Adrenal gland (tissue), 12 donors: Measurements from ENCODE around the gene MAP4K3. TPM values are rescaled to one million over a fixed set of nuclear protein-coding genes. Genes with fewer than 3 reads are reported as not detected.
"Not testable (repeated sequence)": the region's sequence is repeated elsewhere in the genome, so short reads cannot be mapped to it uniquely, and the experiment has no call there.

ENCODE experiments used
- DNase-seq, 7 donors: peaks; one replicate each; pipeline ENCODE4 v3.0.0-alpha.2; 2019 to 2020
- H3K27ac ChIP-seq, 5 donors: fragments of 200-600 bp; sonication (generic) in 4 of 5; 1 replicate in 3 of 5; 2 replicates in 2 of 5; pipeline versions ENCODE4 v1.5.1 to v1.8.0; 2016 to 2020; ENCODE audit warnings: mild to moderate bottlenecking in 1 of 5
- H3K27me3 ChIP-seq: fragments of 200-600 bp; 2 replicates; pipeline ENCODE4 v1.8.0; 2021
- H3K36me3 ChIP-seq, 2 donors: fragments of 200-600 bp; replicated peaks in 1 of 2; 1 replicate in 1 of 2; 2 replicates in 1 of 2; pipeline versions ENCODE4 v1.5.1 to v1.8.0; 2018 to 2022
- H3K4me1 ChIP-seq, 2 donors: fragments of 200-600 bp; replicated peaks in 1 of 2; 1 replicate in 1 of 2; 2 replicates in 1 of 2; pipeline versions ENCODE4 v1.5.1 to v1.8.0; 2018 to 2021
- H3K4me3 ChIP-seq, 4 donors: fragments of 200-600 bp; sonication (generic) in 3 of 4; one replicate each; pipeline ENCODE4 v1.5.1; 2016 to 2018
- H3K9me3 ChIP-seq, 3 donors: fragments of 200-600 bp; sonication (generic) in 1 of 3; replicated peaks in 1 of 3; 1 replicate in 2 of 3; 2 replicates in 1 of 3; pipeline versions ENCODE4 v1.5.1 to v1.8.0; 2016 to 2021
- CTCF ChIP-seq, 6 experiments: fragments of 450-650 bp in 4 of 6; fragments of 200-600 bp in 2 of 6; sonication (generic) in 1 of 6; IDR thresholded peaks; 1 replicate in 5 of 6; 2 replicates in 1 of 6; pipeline versions ENCODE4 v1.5.1 to v1.8.0; 2016 to 2021; ENCODE audit warnings: antibody characterized with exemption in 6 of 6, mild to moderate bottlenecking in 2 of 6, moderate library complexity in 1 of 6
- POLR2A ChIP-seq, 2 donors: fragments of 450-650 bp; IDR thresholded peaks; one replicate each; pipeline ENCODE4 v1.6.1; 2017; ENCODE audit warnings: antibody characterized with exemption in 2 of 2, mild to moderate bottlenecking in 2 of 2, moderate library complexity in 1 of 2
- whole genome bisulfite sequencing, 4 donors: extraction: QIAGEN DNeasy Blood & Tissue Kit in 2 of 4; methylation state at CpG; one replicate each; pipeline versions ENCODE4 v1.1.5 to v1.1.7; 2013 to 2017; 5-methylcytosine and 5-hydroxymethylcytosine counted together
- intact Hi-C, 2 donors: fragments of 100-400 bp; cut with DNase I; formaldehyde crosslinking; loops; one replicate each; pipeline versions ENCODE4 v1.14.1 to v1.15.0; 2022 to 2023
- polyA plus RNA-seq, 3 donors: library from polyadenylated mRNA; stranded (reverse); fragments of 200-250 nt in 2 of 3; fragments of 350-450 nt in 1 of 3; fragmentation: Illumina TruSeq in 1 of 3; extraction: RNeasy Lipid Tissue Mini Kit (QIAGEN cat#74804) in 1 of 3; gene quantifications; one replicate each; pipeline ENCODE4 v1.2.3, GENCODE V29; 2013 to 2014
- total RNA-seq, 9 donors: library from RNA; depleted of rRNA in 4 of 9; stranded (reverse); fragments of >200 nt in 4 of 9; fragments of 120-200 nt in 1 of 9; fragmentation: NEBNext Ultra II Directional in 1 of 9; extraction: Animal tissue kit (Norgen Biotek cat#: 25700) in 1 of 9; gene quantifications; one replicate each; pipeline versions ENCODE4 v1.1.0 to v1.2.4, GENCODE V29; 2013 to 2023
- donor health status: healthy with polysubstance abuse.
- donor health status: Bipolar disorder and iron deficiency.
- donor health status: DM: yes; HTN: yes; CAD: no.
- donor health status: DM: no; HTN: no; CAD: no.
- donor health status: DM: no; HTN: no; CAD: no.
- donor health status: DM: yes; HTN: yes; CAD: no.

The MAP4K3 gene
- total and polyA plus RNA-seq, 12 donors: 15.4 to 79.7 (median 38.8) TPM

GRCh38 chr2:39392672-39393071 lies 44.4 kb downstream of the MAP4K3 start:
- no peaks in the 10 kb centered on the region for H3K9me3 ChIP-seq
- no peaks in the 10 kb centered on the region for H3K36me3 ChIP-seq
- H3K4me1 ChIP-seq: peaks cover 7 to 44% of the 10 kb centered on the region in 2 donors
- no peak overlapping the region for H3K4me3 ChIP-seq
- no peak overlapping the region for H3K27ac ChIP-seq
- no peaks in the 10 kb centered on the region for H3K27me3 ChIP-seq
- TF ChIP-seq POLR2A (IDR thresholded peaks at IDR 0.05): no peak
- DNase-seq: no peak
- intact Hi-C loops: no loop called here
- 47 to 81% (median 61%) methylated on average over 2 of the region's 2 CpGs for WGBS, 4 donors

GRCh38 chr2:39390216-39390615 lies 46.9 kb downstream of the MAP4K3 start:
- Histone ChIP-seq H3K9me3 (no peaks in the 10 kb centered on the region), H3K36me3 (no peaks in the 10 kb centered on the region), H3K4me1 (peaks cover 7 to 40% of the 10 kb centered on the region in 2 donors), H3K4me3 (no peak overlapping the region), H3K27ac (no peak overlapping the region), H3K27me3 (no peaks in the 10 kb centered on the region)
- intact Hi-C loops: no loop called here
- TF ChIP-seq CTCF (IDR thresholded peaks at IDR 0.05) (no peak), POLR2A (IDR thresholded peaks at IDR 0.05) (no peak)
- WGBS, 4 donors: 88 to 96% (median 95%) methylated on average over 4 of the region's 4 CpGs
- DNase-seq: no peak

- no peak for DNase-seq
- TF ChIP-seq CTCF (IDR thresholded peaks at IDR 0.05): no peak
- H3K9me3 ChIP-seq: no peaks in the 10 kb centered on the region
- no peak overlapping the region for H3K27ac ChIP-seq
- H3K36me3 ChIP-seq: no peaks in the 10 kb centered on the region
- intact Hi-C loops: loop anchor here in 1 of 2 donors (10.0 kb wide), 1 partner anchor 49 kb away; the partner anchor contains the start of gene MAP4K3
- H3K4me3 ChIP-seq: no peak overlapping the region
- H3K27me3 ChIP-seq: no peaks in the 10 kb centered on the region
- H3K4me1 ChIP-seq: peaks cover 5 to 40% of the 10 kb centered on the region in 2 donors
Observed at GRCh38 chr2:39386064-39386463, 51.0 kb downstream of the MAP4K3 start.

- intact Hi-C loops: loop anchor here in 1 of 2 donors (10.0 kb wide), 1 partner anchor 50 kb away; the partner anchor contains the start of gene MAP4K3
Observed at GRCh38 chr2:39385172-39385571, 51.9 kb downstream of the MAP4K3 start.

GRCh38 chr2:39384071-39384470 lies 53.0 kb downstream of the MAP4K3 start:
- intact Hi-C loops: loop anchor here in 1 of 2 donors (5.0 to 10.0 kb wide), 2 partner anchors 51 to 133 kb away; partner anchors contain the start of gene MAP4K3
- not testable (repeated sequence) for H3K36me3 ChIP-seq, DNase-seq, H3K27ac ChIP-seq, H3K4me3 ChIP-seq, H3K9me3 ChIP-seq, H3K27me3 ChIP-seq
- WGBS, 4 donors: 93 to 98% (median 96%) methylated on average over 10 to 11 of the region's 11 CpGs
- H3K4me1 ChIP-seq: peaks cover 23 to 55% of the 10 kb centered on the region in 2 donors

More at GRCh38 chr2:39385172-39385571, 51.9 kb downstream of the MAP4K3 start:
- Histone ChIP-seq H3K4me1 (peaks cover 14 to 49% of the 10 kb centered on the region in 2 donors), H3K36me3 (no peaks in the 10 kb centered on the region), H3K4me3 (no peak overlapping the region), H3K27me3 (no peaks in the 10 kb centered on the region), H3K27ac (no peak overlapping the region), H3K9me3 (no peaks in the 10 kb centered on the region)
- no peak for DNase-seq
- 95 to 98% (median 96%) methylated on average over 2 of the region's 2 CpGs for WGBS, 4 donors
- no peak for TF ChIP-seq POLR2A (IDR thresholded peaks at IDR 0.05)
- no peak for TF ChIP-seq CTCF (IDR thresholded peaks at IDR 0.05)
